ENCODE measurements around the gene OTC. TPM values are rescaled to one million over a fixed set of nuclear protein-coding genes. Genes with fewer than 3 reads are reported as not detected.

OTC gene
- total RNA-seq, 2 experiments from 2014 or later = not detected

- ChIA-PET POLR2A (no interaction called here), CTCF (ENCODE audit: unreplicated experiment) (no interaction called here)
- intact Hi-C loops (cut with micrococcal nuclease; ENCODE audit: unreplicated experiment) = no loop called here
- TF ChIP-seq EZH2phosphoT487 (IDR thresholded peaks at IDR 0.05; ENCODE audit: borderline replicate concordance, low read depth, low read length) = no peak
- TF ChIP-seq, protein P1, sequence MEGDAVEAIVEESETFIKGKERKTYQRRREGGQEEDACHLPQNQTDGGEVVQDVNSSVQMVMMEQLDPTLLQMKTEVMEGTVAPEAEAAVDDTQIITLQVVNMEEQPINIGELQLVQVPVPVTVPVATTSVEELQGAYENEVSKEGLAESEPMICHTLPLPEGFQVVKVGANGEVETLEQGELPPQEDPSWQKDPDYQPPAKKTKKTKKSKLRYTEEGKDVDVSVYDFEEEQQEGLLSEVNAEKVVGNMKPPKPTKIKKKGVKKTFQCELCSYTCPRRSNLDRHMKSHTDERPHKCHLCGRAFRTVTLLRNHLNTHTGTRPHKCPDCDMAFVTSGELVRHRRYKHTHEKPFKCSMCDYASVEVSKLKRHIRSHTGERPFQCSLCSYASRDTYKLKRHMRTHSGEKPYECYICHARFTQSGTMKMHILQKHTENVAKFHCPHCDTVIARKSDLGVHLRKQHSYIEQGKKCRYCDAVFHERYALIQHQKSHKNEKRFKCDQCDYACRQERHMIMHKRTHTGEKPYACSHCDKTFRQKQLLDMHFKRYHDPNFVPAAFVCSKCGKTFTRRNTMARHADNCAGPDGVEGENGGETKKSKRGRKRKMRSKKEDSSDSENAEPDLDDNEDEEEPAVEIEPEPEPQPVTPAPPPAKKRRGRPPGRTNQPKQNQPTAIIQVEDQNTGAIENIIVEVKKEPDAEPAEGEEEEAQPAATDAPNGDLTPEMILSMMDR (conservative IDR thresholded peaks at IDR 0.05; ENCODE audit: low read length) = peak; percentile 67
- no peak overlapping the region for H3K4me2 ChIP-seq (ENCODE audit: low read length)
- H3K27ac ChIP-seq (ENCODE audit: low read depth, low read length, poor library complexity, severe bottlenecking) = no peak overlapping the region
- no peaks in the 10 kb centered on the region for H4K20me1 ChIP-seq (ENCODE audit: insufficient read depth, low read length)
- H3K9me3 ChIP-seq (ENCODE audit: low read length) = no peaks in the 10 kb centered on the region
- H3K4me1 ChIP-seq (ENCODE audit: insufficient read depth, low read length, poor library complexity, severe bottlenecking) = no peaks in the 10 kb centered on the region
- no peak overlapping the region for H3K4me3 ChIP-seq (ENCODE audit: low read depth, low read length, poor library complexity, severe bottlenecking)
- DNase-seq (ENCODE audit: low spot score) = peak; percentile 14
- no peaks in the 10 kb centered on the region for H3K79me2 ChIP-seq (ENCODE audit: insufficient read depth, low read depth, low read length)
- no peaks in the 10 kb centered on the region for H3K9me2 ChIP-seq (ENCODE audit: insufficient read depth, low read length)
- no TSS peak for BruUV-seq (replicated peaks)
- H3K36me3 ChIP-seq (ENCODE audit: insufficient read depth, low read length) = no peaks in the 10 kb centered on the region
- H2AFZ ChIP-seq (ENCODE audit: low read length) = no peak overlapping the region
Observed at GRCh38 chrX:38375891-38376290, 23.5 kb downstream of the OTC start.

- H3K79me2 ChIP-seq (ENCODE audit: insufficient read depth, low read depth, low read length) = no peaks in the 10 kb centered on the region
- no peaks in the 10 kb centered on the region for H3K9me3 ChIP-seq (ENCODE audit: low read length)
- POLR2A ChIA-PET = no interaction called here
- H2AFZ ChIP-seq (ENCODE audit: low read length) = no peak overlapping the region
- no peaks in the 10 kb centered on the region for H3K9me2 ChIP-seq (ENCODE audit: insufficient read depth, low read length)
- no peak overlapping the region for H3K27ac ChIP-seq (ENCODE audit: low read depth, low read length, poor library complexity, severe bottlenecking)
- H4K20me1 ChIP-seq (ENCODE audit: insufficient read depth, low read length) = no peaks in the 10 kb centered on the region
- no peaks in the 10 kb centered on the region for H3K4me1 ChIP-seq (ENCODE audit: insufficient read depth, low read length, poor library complexity, severe bottlenecking)
- H3K4me2 ChIP-seq (ENCODE audit: low read length) = no peak overlapping the region
- H3K4me3 ChIP-seq (ENCODE audit: low read depth, low read length, poor library complexity, severe bottlenecking) = no peak overlapping the region
- intact Hi-C loops (cut with micrococcal nuclease; ENCODE audit: unreplicated experiment) = no loop called here
- no TSS peak for BruUV-seq (replicated peaks)
- no peaks in the 10 kb centered on the region for H3K36me3 ChIP-seq (ENCODE audit: insufficient read depth, low read length)
- no peak for DNase-seq (ENCODE audit: low spot score)
- TF ChIP-seq EZH2phosphoT487 (IDR thresholded peaks at IDR 0.05; ENCODE audit: borderline replicate concordance, low read depth, low read length) = no peak
- TF ChIP-seq, protein P1 (conservative IDR thresholded peaks at IDR 0.05; ENCODE audit: low read length) = no peak
- CTCF ChIA-PET (ENCODE audit: unreplicated experiment) = no interaction called here
Observed at GRCh38 chrX:38376747-38377146, 24.3 kb downstream of the OTC start.

- Histone ChIP-seq H3K27ac (ENCODE audit: low read depth, low read length, poor library complexity, severe bottlenecking) (no peak overlapping the region), H3K9me2 (ENCODE audit: insufficient read depth, low read length) (no peaks in the 10 kb centered on the region), H4K20me1 (ENCODE audit: insufficient read depth, low read length) (no peaks in the 10 kb centered on the region), H3K9me3 (ENCODE audit: low read length) (no peaks in the 10 kb centered on the region), H3K4me3 (ENCODE audit: low read depth, low read length, poor library complexity, severe bottlenecking) (no peak overlapping the region), H3K36me3 (ENCODE audit: insufficient read depth, low read length) (no peaks in the 10 kb centered on the region), H3K79me2 (ENCODE audit: insufficient read depth, low read depth, low read length) (no peaks in the 10 kb centered on the region), H2AFZ (ENCODE audit: low read length) (no peak overlapping the region), H3K4me2 (ENCODE audit: low read length) (no peak overlapping the region), H3K4me1 (ENCODE audit: insufficient read depth, low read length, poor library complexity, severe bottlenecking) (no peaks in the 10 kb centered on the region)
- intact Hi-C loops (cut with micrococcal nuclease; ENCODE audit: unreplicated experiment) = no loop called here
- CTCF ChIA-PET (ENCODE audit: unreplicated experiment) = no interaction called here
- no TSS peak for BruUV-seq (replicated peaks)
- POLR2A ChIA-PET = no interaction called here
- TF ChIP-seq, protein P1 (conservative IDR thresholded peaks at IDR 0.05; ENCODE audit: low read length) = no peak
- TF ChIP-seq EZH2phosphoT487 (IDR thresholded peaks at IDR 0.05; ENCODE audit: borderline replicate concordance, low read depth, low read length) = no peak
- DNase-seq (ENCODE audit: low spot score) = no peak
Observed at GRCh38 chrX:38379088-38379487, 26.7 kb downstream of the OTC start.

Measured in OCI-LY7 (cell line).